CD4-positive, alpha-beta T cell treated with Interleukin-6 at 100 ng/mL for 8 hours (primary cell): ENCODE measurements around the gene SEC14L2.

Source experiments
- DNase-seq: peaks from one replicate; pipeline ENCODE4 v3.0.0-alpha.2; 2020; ENCODE audit warnings: mixed read lengths, low spot score

SEC14L2 gene

DNA sequence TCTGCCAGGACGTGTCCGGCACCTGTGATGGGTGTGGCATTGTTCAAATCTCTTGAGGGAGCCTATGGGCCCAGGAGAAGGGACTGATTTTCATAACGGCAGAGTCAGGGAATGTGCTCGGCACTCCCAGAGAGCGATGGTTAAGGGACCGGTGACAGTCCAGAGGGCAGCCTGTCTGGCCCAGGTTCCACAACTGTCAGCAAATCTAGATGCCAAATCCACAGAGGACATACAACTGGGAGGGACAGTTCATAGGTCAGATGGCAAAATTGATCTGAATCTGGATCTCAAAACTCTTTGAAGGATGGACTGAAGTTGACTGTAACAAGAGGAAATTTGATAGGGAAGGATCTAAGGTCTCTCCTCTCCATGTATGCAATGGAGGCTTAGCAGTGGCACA is 7.5 kb downstream of the SEC14L2 start:
- DNase-seq: no peak

DNA sequence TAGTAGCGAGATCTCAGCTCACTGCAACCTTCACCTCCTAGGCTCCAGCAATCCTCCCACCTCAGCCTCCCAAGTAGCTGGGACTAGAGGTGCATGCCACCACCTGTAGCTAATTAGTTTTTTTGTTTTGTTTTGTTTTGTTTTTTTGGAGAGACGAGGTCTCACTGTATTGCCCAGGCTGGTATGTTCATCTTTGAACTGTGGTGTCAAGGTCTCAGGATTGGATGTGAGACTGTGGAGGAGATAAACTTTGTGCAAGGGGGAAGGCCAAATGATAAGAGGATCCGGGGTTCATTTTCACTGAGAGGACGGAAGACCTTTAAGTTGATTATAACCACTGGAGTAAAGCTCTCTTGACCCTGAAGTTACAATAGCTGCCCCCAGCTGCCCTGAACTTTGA is 8.9 kb downstream of the SEC14L2 start:
- no peak for DNase-seq

DNA sequence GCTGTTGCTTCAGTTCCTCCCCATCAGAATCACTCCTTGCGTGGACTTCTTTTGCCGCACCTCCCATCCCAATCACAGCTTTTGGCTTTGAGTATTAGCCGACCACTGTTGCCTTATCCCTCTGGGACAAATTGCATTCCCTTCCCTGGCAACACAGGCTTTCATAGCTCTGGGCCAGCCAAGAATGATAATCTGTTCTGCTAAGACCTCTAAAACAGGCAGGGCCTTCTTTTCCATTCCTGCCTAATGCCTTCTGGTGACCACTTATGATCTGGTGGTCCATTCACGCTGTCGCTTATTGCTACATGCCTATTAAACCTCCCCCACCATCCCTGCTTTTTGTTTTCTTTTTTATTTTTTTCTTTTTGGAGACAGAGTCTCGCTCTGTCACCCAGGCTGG is 9.6 kb downstream of the SEC14L2 start:
- DNase-seq: no peak

DNA sequence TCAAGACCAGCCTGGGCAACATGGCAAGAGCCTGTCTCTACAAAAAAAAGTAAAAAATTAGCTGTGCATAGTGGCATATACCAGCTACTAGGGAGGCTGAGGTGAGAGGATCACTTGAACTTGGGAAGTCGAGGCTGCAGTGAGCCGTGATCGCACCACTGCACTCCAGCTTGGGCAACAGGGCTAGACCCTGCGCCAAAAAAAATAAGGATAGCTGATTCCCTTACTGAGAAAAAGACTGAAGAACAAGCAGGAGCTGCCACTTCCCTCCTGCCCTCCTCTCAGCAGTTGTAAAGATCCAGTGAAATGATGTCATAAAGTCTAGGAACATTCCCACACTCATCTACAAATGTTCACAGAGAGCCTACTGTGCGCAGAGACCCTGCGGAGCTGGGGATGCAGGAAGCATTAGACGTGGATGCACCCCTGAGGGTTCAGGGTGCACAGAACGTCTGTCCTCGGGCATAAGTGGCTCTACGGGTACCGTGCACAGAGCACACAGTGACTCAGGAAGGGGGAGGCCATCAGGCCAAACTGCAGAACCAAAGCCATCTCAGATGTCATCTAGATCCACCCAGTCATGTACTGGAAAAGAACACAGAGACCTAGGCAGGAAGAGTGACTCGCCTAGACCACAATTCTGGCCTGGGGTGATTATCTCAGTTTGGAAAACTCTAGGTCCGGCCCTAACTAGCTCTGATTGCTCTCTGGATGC is 11.7 kb downstream of the SEC14L2 start:
- no peak for DNase-seq

DNA sequence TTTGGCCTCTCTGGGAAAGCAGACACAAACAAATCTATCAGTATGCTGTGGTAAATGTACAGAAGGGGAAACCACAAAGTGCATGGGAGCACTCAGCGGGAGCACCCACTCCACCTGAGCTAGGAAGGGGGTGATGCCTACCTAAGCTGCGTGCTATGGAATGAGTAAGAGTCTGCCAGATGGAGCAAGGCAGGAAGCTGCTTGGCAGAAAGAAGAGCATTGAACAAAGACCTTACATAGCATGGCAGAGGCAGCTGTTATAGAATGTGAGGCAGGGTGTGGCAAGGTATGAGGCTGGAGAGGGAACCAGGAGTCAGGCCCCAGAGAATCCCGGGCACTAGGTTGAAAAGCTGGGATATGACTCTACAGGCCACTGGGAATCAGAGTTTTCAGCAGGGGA is 15.0 kb downstream of the SEC14L2 start:
- DNase-seq: no peak

DNA sequence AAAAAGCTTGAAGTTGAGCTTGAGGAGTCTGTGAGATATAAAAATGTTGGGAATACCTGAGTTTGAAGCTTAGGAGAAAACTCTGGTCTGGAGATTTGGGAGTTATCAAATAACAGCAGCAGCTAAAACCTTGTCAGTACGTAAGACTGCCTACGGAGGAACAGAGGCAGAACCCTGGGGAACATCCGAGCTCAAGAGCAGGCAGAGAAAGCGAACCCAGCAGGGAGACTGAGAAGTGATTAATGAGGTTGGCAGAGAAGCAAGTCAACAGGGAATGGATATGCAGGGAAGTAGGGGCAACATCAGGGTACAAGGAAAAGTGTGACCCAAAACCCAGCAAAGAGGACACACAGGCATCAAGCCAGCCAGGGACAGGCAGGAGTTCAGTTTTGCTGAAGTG is 16.2 kb downstream of the SEC14L2 start:
- no peak for DNase-seq

DNA sequence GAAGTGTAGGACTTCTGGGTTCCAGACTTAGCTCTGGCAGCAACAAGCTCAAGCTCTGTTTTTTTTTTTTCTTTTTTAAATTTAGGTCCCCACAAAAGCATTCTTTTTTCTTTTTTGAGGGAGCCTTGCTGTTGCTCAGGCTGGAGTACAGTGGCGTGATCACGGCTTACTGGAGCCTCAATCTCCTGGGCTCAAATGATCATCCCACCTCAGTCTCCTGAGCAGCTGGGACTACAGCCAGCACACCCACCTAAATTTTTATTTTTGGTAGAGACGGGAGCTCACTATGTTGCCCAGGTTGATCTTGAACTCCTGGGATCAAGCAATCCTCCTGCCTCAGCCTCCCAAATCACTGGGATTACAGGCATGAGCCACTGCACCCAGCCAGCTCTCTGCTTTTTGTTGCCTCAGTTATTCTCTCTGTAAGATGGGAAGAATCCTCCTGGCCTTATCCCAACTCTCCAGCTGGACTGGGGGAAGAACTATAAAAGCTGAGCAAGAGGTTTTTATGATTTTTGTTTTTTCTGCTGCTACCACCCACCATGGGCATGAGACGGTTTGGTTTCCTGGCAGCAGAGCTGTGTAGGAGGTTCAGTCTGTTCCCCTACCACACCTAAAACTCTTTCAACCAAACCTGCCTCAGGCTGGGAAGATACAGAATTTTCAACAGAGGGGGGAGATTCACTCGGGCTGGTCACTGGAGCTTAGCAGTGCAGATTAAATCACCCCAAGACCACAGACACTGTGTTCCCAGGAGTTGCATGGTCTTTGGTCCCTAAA is 17.1 kb downstream of the SEC14L2 start:
- peak; percentile 18 for DNase-seq

DNA sequence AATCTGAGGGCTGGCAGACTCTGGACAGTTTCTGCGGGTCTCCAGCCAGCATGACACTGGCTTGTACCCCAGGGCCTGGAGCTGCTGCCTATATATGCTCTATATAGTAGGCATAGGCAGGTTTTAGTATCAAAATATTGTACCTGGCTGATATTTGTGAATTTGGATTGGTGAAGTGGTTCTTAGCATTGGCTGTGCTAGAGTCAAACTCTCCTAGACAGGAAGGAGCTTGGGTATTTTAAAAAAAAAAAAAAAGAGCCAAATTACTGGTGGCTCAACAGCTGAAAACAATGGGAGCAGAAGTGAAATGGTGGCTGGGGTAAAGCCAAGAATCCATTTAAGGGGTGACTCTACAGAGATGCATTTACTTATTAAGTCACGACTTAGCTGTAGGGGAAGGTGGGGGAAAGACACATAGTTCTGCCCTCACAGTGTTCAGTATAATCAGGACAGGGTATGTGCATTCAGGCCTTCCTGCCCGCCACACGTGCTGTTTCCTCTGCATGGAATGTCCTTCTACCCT is 17.8 kb downstream of the SEC14L2 start:
- DNase-seq: no peak

DNA sequence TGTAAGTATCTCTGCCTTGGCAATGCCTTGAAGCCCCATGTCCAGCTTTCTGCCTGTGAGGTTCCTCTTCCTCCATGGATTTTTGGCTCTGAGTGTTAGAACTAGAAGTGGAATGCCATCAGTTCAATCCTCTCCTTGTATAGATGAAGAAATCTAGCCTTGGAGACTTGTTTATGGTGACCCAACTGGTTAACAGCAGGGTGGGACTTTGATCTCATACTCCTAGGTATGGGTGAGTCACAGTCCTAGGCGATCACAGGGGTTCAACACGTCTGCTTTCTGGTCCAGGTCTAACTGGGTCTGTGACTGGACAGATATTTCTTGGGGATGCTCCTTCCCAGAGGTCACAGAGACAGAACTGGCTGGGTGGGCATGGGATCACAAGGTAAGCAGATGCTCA is 19.6 kb downstream of the SEC14L2 start:
- DNase-seq: no peak

DNA sequence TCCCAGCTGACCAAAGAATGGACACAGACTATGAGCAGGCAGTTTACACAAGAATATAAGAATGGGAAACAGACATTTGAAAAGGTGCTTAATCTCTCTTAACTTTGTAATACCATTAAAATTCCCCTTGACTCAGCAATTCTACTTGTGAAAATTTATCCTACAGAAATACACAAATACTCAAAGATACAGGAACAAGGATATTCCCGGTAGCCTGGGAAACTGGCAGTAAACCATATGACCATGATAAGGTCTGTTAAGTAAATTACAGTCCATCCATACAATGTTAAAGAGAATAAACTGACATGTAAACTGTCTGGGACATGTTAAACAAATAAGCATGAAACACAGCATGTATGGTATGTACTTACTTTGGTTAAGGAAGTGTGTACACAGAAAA is 20.0 kb downstream of the SEC14L2 start:
- no peak for DNase-seq

DNA sequence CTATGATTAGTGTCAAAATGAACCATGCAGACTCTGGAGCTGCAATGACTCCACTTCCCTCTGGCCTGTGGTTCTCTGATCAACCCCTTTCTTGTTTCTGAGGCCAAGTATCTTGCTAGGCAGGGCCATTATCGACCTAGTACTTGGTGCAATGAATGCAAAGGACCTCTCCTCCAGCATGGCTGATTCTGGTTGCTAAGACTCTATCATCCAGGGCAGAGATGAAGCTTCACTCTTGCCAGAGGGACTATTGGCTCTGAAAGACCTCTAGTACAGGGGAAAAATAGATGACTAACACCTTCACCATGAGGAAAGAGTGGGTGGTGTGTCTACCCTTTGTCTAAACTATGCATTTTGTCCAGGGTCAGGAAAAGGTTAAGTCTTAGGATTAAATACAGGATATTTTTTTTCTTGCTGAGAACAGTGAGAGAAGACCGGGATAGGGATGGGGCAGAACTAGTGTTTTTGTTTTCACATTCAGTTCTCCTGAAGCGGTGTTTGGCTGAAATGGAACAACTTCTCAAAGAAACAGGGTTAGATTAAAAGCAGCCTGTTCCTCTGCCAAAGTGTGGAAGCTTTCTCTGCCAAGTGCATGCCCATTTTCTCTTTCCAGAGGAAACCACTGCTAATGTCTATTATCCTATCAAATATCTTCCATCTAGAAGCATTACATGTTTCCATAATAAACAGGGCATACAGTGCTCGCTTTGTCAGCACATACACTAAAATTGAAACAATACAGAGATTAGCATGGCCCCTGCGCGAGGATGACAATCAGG is 23.7 kb downstream of the SEC14L2 start:
- DNase-seq: no peak

DNA sequence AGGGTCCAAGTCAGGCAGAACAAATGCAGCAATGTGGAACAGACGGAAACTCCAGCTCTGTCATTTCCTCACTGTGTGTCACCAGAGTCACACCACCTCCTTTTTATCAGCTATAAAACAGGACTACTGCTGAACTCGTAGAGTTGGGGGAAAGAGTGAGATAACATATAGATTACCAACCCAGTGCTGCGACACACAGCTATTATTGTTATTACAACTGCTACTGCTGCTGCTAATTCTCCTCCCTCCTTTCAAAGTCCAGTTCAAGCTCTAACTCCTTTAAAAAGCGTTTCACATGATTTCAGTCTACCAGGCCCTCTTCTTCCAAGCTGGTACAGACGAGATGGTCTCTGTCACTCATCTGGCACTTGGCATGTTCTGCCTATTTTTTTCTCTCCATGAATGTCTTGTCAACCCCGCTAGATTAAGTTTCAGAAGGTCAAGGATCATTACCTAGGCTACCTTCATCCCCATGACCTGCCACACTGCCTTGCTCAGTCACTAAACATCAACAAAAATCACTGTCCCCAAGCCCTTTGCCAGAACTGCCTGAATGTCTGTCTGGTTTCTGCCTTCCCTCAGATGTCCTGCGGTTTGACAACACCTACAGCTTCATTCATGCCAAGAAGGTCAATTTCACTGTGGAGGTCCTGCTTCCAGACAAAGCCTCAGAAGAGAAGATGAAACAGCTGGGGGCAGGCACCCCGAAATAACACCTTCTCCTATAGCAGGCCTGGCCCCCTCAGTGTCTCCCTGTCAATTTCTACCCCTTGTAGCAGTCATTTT is 25.1 kb downstream of the SEC14L2 start:
- DNase-seq: no peak

DNA sequence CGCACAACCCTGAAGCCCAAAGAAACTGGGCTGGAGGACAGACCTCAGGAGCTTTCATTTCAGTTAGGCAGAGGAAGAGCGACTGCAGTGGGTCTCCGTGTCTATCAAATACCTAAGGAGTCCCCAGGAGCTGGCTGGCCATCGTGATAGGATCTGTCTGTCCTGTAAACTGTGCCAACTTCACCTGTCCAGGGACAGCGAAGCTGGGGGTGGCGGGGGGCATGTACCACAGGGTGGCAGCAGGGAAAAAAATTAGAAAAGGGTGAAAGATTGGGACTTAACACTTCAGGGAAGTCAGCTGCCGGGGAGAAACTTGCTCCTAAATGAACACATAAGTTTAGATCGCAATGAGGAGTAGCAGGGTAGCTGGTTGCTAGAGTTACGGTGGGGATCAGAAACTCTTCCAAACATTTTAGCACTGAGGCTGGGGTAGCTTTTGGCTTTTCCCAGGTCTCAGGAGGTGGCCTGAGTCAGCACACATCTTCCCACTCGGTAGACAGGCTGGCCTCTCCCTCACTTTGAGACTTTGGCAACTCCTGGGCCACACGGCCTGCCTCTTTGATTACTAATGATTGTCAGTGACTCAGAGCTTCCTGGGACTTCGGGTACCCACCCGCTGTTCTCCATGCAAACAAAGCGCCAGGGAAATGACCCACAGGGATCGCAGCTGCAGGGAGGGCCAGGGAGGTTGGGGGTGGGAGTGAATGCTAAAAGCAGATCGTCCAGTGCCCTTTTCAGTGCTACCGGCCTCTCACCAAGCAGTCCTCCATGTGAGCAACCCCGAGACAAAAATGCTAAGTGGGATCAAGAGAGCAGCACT is 25.9 kb downstream of the SEC14L2 start:
- DNase-seq: no peak

DNA sequence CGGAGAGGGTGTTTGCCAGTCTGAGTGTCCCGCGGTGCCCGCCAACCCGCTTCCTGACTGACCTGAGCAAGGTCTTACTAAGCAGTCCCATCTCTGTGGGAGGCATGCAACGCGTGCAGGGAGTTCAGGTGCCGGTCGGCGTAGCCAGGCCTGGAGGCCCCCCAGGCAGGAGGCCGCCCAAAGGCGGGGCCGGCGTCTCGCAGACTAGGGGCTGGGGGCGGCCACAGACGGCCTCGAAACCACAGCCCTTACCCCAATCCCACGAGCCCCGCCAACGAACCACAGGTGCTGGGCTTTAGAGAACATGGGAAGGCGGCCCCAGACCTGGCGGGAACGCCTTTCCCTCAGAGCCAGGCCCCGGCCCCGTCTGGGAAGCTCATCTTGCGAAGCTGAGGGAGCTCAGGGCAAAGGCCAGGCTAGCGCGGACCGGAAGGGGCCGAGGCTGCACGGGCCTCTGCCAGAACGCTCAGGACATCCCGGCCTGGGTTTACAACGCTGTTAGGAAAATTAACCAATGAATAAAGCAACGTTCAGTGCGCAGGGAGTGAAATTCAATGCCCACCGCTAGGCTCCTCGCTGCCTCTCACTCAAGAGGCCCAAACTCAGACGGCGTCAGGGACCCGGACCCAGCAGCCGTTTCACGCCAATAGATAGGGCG is 26.6 kb downstream of the SEC14L2 start:
- no peak for DNase-seq

DNA sequence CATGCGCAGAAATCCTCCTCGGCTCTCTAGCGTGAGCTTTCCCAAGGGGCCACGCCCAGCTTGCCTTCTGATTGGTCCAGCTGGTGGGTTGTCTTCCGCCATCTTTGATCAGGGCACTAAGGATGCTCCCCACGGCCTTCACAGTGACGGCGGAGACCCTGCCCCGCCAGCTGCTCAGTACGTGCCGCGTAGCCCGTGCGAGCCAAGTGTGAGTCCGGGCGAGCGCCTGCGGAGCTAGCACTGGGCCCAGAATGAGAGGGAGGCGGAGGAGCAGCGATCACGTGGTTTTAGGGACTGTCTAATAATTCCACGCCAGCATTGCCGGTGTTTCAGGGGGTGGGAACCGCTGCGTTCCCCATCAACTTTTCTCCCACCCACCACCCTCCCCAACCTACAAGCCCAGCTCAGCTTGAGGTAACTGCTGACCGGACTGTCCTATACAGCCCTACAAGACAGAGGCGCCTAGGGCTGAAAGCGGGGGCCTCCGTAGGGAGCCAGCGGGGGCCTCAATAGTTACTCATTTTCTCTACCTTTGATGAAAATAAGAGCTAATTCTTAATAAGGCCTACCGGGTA is 27.2 kb downstream of the SEC14L2 start:
- peak; percentile 100 for DNase-seq

DNA sequence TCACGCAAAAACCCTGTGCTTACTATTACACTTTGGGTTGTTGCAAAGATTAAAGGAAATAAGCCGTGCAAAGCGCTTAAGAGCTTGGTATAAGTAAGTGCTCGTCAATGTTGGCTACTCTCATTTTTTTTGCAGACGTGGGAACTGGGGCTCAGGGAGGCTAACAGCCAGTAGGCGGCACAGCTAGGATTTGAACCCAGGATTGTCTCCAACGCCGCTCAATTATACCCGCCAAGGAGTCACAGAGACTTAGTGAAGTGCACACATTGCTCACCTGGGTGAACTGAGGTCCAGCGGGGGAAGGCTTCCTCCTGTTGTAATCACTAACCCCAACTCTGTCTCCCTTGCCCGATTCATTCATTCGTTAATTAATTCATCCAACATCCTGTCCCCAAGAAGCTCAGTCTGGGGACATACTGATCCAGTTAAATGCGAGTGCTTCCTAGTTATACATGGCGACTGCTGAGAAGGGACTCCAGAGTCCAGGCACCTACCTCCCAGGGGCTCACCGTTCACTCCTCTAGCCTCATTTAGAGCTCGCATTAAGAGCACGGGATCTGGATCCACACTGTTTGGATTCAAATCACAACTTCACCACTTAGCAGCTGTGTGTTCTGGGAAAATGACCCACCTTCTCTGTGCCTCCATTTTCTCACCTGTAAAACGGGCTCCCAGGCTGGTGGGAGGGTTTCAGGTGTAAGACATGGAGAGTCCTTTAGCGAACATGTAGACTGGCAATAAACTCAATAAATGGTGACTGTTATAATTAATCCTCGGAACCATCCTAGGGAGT is 27.9 kb downstream of the SEC14L2 start:
- DNase-seq: no peak

DNA sequence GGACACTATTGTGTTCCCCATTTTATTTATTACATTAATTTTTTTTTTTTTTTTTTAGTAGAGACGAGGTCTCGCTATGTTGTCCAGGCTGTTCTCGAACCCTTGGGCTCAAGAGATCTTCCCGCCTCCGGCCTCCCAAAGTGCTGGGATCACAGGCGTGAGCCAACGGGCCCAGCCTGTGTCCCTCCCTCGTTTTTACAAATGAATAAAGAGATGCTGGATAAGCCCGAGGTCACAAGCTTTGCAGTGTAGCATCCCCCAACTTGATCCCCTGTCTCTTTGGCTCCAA is 28.5 kb downstream of the SEC14L2 start:
- no peak for DNase-seq

DNA sequence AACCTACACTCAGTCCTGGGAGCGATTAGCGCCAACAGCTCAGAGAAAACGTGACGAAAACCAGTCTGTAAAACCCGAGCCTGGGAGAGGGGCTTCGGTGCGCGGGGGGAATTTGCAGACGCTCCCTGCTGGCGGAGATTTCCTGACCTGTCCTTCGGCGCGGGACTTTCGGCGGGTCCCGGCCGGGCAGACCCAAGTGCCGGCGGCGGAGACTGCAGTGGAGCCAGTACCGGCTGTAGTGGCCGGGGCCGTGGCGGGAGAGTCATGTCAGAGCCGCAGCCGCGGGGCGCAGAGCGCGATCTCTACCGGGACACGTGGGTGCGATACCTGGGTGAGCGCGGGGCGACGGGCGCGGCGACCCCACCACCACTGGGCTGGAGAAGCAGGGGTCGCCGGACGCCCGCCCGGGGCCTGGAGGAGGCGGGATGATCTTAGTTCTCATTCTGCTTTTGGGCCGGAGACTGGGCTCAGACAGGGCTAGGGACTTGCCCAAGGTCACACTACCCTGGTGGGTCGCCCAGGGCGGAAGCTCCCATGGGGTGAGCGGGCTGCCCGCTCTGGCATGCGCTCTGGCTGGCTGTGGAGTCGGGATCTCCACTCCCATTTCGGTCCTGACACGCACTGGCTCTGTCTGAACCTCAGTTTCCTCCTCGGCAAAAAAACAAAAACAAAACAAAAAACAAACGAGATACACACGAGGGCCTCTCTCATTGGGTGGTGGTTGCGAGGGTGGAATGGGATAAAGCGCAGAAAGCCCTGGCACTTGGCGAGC is 29.0 kb downstream of the SEC14L2 start, which contains the start of gene MTFP1:
MTFP1 (plus strand) TSS at position 153 of the 772 bp plus-strand sequence; CDS start at position 265, 112 bp downstream.
- peak; percentile 36 for DNase-seq
